HG02973 (cell line): ENCODE data around the gene PIGH.
A peak's percentile ranks its signal among the peaks of the same experiment; 100 is the strongest.
"Not testable (repeated sequence)": the region's sequence is repeated elsewhere in the genome, so short reads cannot be mapped to it uniquely, and the experiment has no call there.

Source experiments
- ATAC-seq: cut with Tn5 transposase; IDR thresholded peaks from one replicate; pipeline ENCODE4 v1.9.1; 2021; ENCODE audit warnings: moderate library complexity; ENCODE audit not compliant: unreplicated experiment

Gene PIGH, protein sequence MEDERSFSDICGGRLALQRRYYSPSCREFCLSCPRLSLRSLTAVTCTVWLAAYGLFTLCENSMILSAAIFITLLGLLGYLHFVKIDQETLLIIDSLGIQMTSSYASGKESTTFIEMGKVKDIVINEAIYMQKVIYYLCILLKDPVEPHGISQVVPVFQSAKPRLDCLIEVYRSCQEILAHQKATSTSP

DNA sequence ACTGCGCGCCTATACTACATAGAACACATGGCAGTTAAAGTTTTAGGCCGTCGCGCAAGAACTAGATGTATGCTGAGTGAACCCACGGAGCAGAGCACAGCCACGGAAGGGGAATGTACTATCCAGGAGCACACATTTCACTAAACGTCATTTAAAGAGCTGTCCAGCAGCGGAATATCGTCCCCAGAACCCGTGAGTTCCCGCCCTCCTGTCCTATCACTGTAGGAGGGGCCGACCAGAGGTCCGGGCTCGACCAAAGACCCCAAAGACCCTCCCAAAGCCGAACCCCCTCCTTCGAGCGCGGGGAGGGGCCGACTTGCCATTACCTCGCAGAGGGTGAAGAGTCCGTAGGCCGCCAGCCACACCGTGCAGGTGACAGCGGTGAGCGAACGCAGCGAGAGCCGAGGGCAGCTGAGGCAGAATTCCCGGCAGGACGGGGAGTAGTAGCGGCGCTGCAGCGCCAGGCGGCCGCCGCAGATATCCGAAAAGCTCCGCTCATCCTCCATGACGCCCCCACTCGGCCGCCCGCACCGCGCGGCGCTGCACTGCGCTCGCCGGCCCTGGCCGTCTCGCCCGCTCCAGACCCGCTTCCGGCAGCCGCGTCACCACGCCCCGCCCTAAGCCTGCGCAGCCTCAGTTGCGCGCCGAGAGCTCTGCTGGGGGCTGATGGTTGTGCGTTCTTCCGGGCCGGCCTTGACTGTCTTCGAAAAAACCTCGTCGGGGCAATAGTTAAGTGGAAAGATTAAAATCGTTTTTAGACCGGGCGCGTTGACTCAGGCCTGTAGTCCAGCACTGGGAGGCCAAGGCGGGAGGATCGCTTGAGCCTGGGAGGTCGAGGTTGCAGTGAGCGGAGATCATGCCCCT lies at the start of gene PIGH:
Gene PIGH, minus strand, starts transcription at position 571 of the 864 bp plus-strand sequence. Its CDS starts 65 bp downstream, at position 506.
- peak; percentile 90 for ATAC-seq

DNA sequence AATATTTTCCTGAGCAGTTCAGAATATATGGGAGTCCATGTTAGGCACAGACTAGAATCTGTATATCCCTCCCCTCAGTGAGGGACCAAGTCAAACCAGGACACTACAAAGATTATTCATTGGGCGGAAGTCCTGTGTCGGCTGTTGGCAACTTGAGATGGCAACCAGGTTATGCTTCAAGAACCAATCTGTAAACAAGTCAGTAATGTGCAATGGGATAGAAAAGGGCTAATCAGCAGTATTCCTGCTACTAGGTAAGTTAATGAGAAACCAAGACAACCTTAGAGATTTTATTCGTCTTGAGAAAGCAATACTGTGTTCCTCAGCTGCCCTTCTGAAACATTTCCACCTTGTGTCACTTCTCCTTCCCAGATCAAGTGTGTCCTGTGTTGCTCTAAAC lies 46.1 kb upstream of the PIGH start:
- ATAC-seq, result no peak

DNA sequence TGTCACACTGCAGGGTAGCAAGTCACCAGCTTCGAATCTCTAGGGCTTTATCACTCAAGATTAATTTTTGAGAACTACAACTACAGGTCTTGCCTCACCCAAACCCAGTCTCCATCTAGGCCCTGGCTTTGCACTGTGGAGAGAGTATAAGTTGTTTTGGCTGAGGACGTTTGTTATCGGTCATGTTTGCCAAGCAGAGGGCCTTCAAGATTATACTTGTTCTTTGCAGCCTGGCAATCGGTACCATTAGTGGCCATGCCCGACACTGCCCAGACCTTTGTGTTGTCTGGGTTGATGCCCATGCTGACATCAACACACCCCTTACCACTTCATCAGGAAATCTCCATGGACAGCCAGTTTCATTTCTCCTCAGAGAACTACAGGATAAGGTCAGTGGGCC lies 45.3 kb upstream of the PIGH start:
- ATAC-seq, result no peak

DNA sequence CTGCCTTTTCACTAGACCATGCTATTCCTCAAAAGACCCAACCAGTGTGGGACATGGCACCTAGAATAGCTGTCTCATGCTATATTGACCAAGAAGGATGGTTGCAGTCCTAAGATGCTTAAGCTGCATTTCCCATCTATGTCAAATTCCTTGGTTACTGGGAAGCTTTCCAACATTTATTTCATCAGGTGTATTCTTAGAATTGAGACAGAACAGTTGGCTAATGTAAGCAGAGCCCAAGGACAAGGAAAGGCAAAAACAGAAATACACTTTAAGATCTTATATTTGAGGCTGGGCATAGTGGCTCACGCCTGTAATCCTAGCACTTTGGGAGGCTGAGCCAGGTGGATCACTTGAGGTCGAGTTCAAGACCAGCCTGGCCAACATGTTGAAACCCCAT lies 44.4 kb upstream of the PIGH start:
- ATAC-seq, result no peak

DNA sequence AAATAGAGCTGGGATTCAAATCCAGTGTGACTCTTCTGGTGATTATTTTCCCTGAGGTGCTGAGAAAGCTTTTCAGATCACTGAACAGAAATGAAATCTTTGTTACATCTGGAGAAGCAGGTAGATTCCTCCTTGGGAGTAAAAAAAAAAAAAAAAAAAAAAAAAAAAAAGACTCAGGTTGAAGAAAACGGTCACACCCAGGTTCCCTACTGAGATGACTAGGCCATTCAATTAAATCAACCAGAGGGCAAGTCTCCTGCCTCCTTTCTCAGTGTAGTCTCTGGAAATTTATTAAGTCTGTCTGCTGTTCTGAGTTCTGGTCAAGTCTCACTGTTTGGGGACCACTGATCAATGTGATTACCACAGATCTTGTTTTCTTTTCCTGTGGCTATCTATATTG lies 43.6 kb upstream of the PIGH start:
- no peak for ATAC-seq

DNA sequence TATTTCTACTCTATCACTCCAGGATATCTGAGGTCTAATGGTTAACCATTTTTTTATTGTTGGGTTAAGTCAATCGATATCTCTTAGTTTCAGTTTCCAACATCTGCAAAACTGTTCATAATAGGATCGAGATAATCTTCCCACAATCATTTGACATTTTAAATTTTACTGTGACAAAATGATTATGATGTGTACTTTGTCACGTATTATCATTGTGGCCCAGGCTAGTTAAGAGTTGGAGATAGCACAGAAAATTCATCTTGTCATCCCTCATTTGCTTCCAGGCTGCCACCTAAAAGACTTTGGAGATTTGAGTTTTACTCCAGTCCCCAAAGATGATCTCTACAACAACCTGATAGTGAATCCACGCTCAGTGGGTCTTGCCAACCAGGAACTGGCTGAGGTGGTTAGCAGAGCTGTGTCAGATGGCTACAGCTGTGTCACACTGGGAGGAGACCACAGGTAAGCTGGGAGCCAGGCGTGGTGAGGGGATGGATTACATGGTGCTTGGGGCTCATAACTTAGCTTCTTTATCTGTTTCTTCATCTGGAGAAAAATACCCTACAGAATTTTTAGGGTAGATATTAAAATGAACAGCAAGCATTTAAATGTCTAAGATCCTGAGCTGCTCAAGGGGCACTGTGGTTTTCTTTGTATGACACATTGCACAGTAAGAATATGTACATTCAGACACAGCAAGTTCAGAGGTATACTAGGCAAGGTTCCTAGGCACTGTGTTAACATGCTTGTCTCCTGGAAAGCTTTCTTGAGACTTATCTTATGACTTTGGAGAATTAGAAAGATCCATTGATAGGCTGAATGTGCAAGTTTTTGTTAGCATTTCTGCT lies 42.1 kb upstream of the PIGH start:
- no peak for ATAC-seq

DNA sequence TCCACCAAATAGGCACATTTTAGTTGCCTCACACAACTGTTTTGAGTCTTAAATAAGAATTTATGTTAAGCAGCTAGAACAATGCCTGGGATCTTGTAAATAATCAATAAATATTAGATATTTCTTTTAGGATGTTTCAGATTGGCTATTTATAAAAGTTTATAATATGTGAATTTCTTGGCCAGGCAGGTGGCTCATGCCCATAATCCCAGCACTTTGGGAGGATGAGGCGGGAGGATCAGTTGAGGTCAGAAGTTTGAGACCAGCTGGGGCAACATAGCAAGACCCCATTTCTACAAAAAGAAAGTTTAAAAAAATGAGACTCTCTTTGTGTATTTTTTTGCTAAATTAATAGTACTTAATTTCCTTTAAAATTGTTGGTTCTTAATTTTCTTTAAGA lies 41.4 kb upstream of the PIGH start:
- ATAC-seq, result no peak

DNA sequence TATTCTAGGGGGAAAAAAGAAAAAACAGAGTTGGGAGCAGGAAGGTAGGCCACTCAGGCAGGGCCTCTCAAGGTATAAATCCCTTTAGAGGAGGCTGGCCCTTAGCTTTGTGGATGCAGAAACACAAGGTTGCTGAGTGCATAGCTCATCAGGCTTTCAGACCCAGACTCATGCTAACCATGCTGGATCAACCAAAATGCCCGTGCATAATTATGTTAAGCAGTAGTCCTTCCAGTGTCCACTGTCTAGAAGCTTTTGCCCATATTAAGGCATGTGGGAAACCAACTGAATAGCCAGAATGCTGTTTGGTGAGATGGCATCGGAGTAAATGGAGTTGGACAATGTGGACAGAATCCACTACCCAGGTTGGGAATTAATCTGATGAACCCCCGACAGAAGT lies 38.6 kb upstream of the PIGH start:
- ATAC-seq, result no peak

DNA sequence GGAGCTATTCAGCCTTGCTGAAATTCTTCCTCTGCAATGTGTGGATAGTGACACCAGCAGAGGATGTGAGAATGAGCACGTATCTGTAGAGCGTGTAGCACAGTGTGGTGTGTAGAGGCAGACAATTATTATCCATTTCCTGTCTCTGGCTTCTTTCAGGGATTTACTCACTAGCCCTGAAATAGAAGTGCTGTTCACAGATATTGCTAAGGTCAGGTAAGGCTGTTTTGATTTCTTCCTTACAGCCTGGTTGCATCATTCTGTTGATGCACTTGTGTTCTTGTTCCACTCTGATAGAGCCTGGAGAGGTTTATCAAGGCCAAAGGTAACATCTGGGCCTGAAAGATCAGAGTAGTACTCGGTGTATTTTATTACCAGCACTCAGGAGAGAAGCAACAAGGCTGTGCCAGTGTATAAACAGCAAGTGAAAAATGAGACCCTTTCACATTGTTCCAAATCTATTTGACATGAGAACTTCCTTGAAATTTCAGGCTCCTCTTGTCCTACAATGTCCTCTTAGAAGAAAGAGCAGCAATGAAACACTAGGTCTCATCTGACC lies 36.4 kb upstream of the PIGH start:
- no peak for ATAC-seq

DNA sequence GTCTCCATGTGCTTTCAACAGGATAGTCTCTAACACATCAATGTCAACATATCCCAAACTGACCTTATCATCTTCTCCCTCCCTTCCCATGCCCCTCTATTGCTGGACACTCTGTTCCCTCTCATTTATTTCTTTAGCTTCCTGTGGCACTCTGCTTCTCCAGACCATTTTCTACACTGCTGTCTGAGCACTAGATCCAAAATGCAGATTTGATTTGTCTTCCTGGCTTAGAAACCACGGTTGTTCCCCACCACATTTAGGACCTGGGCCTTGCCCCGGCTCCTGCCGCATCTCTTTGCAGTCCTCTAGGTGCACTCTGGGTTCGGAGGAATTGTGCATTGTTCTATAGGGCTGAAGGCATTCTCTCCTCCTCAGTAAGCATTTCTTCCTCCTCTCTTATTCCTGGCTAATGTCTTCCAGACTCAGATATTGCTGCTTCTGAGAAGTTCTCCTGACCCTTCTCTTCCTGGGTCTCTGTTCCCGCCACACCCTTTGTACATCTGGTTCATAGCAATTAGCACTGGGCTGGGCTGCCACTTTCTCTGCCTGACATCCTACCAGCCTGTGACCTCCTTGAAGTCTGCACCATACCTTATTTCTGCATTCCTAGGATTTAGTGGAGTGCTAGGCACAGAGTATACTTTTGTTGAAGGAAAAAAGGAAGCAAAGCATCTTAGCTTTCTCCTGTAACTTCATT lies 33.5 kb upstream of the PIGH start:
- ATAC-seq, result no peak

DNA sequence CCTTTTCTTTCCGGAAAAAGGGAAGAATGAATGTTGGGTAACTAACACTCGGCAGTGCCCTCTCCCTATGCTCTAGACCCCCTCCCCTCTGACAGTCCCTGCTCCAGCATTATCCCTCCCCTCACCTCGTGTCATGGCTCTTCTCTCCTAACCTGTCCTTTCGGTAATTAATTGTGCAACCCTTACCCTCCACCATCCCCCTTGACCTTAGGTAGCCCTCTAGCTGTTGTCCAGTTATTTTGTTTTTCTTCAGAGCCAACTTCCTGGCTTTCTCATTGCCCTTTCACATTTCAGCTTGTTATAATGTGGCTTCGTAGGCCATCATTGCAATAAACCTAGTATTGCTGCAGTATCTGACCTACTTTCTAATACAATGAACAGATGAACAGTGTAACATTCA lies 30.9 kb upstream of the PIGH start:
- no peak for ATAC-seq

DNA sequence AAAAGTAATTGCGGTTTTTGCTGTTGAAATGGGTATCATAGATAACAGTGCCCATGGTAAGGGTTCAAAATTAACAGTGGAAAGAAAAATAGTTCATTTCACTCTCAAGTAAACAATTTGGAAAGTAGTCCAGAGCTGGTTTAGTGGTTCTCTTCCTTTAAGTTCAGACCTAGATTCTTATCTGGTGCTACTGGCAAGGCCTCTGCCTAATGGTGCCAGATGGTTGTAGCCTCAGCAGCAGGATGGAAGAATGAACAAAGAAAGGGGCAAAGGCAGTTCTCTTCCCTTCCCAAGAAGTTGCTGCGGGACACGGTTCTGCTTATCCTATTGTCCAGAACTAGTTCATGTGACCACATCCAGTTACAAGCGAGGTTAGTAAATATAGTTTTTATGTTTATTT lies 30.1 kb upstream of the PIGH start:
- no peak for ATAC-seq

DNA sequence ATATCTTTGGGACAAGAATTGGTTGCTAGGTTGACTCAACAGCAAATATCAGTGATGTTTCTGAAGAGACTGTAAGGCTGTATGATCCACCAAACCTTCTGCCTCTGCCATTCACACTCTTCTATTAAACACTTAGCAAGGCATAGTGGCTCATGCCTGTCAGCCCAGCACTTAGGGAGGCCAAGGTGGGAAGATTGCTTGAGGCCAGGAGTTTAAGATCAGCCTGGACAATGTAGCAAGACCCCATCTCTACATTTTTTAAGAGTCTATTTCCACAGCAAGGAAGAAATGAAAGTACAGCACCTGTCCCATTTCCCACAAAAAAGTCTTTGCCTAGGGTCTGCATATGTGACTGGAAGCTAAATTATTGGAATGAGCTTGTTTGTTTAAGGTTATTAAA lies 27.5 kb upstream of the PIGH start:
- no peak for ATAC-seq

DNA sequence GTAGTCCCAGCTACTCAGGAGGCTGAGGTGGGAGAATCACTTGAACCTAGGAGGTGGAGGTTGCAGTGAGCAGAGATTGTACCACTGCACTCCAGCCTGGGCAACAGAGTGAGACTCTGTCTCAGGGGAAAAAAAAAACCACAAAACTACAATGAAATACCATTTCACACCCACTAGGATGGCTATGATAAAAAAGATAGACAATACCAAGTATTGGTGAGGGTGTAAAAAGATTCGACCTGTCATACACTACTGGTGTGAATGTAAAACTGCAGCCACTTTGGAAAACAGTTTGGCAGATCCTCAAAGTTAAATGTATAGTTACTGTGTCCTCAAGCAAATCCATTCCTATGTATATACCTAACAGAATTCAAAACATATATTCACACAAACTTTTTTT lies 26.1 kb upstream of the PIGH start:
- not testable (repeated sequence) for ATAC-seq

DNA sequence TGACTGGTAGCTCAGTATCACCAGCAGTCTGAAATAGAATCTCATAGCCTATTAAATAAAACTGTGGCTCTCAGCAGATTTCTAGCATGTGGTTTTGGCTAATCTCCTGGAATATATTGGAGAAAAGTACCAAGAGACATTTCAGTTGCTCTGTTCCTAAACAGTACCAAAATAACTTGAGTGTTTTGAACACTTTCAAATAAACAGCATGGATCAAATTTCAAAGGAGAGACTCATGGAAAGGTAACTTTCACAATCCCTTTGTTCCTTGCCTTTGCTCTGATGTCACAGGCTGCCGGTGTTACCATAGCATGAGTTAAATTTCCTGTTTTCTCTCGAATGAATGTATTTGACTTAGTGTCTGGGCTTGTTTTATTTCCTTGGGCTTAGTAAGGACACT lies 23.0 kb upstream of the PIGH start:
- ATAC-seq, result no peak

DNA sequence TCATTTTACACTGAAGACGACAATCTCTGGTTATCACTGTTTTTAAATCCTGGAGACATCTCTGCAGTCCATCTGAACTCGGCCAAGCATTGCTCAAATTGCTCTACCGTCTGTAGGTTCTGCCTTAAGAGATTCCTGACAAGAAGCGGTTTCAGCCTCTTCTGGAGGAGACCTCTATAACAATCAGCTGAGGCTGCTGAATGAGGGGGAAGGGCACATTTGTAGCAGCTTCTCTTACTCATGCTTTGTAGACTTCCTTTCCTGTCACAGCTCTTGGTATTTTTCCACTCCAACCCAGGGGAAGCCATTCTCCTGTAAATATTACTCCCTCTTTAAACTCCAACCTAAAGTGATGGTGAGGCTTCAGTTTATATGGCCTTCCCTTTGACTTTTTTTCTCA lies 22.6 kb upstream of the PIGH start:
- ATAC-seq, result no peak

DNA sequence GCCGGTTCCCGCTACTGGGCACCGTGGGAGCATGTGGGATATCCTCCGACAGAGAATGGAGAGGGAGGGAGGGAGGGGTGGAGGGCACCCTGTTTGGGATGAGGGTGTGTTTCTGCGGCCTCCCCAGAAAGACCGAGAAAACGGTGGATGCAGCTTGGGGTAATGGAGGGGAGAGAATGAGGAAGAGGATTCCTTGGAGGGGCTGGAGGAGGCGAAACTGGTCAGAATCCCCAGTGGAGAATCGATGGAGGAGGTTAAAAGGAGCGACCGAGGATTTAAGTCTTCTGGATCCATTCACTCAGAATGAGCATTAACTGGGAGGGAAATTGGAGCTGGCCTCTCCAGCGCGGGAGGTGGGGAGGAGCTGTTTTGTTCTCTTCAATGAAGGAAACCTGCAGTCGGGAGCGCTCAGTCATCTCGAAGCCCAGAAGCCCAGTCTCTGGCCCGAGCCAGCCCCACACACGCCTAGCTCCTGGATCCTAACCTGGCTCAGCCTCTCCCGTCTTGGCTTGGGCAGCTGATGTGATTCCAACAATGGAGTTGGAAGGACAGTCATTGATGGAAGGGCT lies 20.2 kb upstream of the PIGH start:
- no peak for ATAC-seq

DNA sequence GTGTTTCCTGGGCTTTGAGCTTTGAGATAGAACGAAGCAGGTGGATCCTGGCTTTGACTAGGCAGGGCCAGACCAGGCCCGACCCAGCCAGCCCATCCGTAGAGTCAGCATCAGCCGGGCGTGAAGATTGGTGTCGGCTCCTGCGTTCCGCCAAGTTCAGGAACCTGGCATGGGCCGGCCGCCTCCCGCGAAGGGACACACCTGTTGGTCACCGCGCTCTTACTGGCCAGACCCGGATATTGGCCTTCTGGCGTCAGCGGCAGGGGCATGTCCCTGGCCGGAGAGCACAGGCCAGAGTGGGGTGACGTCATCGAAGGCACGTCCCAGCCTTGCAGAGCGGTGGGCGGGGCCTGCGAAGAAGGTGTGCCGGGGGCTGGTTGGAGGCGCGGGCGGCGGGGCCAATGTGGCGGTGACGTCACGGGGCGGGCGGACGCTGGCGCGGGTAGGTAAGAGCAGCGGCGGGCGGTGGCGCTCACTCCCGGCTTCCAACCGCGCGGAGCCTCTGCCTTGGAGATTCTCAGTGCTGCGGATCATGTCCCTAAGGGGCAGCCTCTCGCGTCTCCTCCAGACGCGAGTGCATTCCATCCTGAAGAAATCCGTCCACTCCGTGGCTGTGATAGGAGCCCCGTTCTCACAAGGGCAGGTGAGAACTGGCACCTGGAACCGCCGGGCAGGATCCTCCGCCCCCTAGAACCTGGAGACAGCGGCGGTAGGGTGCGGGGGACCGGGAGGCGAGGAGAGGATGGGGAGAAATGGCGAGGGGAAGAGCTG lies 19.6 kb upstream of the PIGH start, which contains the start of gene ARG2:
Gene ARG2, plus strand, starts transcription at position 475 of the 771 bp plus-strand sequence. Its CDS starts 58 bp downstream, at position 533.
- peak; percentile 93 for ATAC-seq

DNA sequence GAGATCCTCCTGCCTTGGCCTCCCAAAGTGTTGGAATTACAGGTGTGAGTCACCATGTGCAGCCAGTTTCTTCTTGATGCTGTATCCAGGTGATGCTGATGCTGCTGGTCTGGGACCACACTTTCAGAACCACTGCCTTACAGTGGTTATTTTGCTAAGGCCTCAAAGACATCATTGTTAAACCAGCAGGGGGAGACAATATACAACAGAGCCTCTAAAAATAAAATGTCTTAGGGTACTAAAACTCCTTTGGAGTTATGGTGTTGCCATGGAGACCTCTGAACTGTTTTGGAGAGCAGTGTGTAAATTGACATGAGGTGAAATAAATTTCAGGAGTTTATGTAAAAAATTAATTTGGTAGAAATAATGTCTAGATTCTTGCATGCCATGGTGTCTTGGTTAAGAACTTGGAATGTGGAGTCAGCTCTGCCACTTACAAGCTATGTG lies 18.6 kb upstream of the PIGH start:
- ATAC-seq, result no peak
